ENCODE results near the gene SPAG16.

The SPAG16 gene

DNA sequence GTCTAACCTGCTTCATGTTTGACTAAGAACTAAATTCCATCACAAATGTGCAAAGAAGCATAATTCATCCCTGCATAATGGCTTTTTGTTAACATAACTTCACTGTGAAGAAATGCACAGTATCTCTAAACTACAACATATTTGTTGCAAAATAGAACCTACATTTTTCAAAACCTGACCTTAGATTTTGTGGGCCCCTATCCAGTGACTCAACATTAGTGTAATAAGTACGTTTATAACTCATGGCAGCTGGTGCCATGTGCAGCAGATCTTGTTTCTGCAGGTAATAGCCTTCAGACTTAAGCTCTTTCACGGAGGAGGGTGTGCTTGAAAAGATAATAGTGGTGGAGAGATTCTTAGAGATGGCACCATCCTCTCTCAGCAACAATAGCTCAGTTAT is 1098.0 kb downstream of the SPAG16 start:
- H3K9me2 ChIP-seq (replicated peaks; ENCODE audit: insufficient read depth, low read length), result no peaks in the 10 kb centered on the region
- no peak for TF ChIP-seq EZH2phosphoT487 (conservative IDR thresholded peaks at IDR 0.05; ENCODE audit: low read length)
- TF ChIP-seq, protein P1, sequence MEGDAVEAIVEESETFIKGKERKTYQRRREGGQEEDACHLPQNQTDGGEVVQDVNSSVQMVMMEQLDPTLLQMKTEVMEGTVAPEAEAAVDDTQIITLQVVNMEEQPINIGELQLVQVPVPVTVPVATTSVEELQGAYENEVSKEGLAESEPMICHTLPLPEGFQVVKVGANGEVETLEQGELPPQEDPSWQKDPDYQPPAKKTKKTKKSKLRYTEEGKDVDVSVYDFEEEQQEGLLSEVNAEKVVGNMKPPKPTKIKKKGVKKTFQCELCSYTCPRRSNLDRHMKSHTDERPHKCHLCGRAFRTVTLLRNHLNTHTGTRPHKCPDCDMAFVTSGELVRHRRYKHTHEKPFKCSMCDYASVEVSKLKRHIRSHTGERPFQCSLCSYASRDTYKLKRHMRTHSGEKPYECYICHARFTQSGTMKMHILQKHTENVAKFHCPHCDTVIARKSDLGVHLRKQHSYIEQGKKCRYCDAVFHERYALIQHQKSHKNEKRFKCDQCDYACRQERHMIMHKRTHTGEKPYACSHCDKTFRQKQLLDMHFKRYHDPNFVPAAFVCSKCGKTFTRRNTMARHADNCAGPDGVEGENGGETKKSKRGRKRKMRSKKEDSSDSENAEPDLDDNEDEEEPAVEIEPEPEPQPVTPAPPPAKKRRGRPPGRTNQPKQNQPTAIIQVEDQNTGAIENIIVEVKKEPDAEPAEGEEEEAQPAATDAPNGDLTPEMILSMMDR (IDR thresholded peaks at IDR 0.05; ENCODE audit: insufficient read depth, low read length, poor library complexity, severe bottlenecking), result no peak
- no peaks in the 10 kb centered on the region for H4K20me1 ChIP-seq (ENCODE audit: low read depth, low read length)
- no peak overlapping the region for H3K4me2 ChIP-seq (ENCODE audit: low read depth, low read length, poor library complexity, severe bottlenecking)
- no peaks in the 10 kb centered on the region for H3K36me3 ChIP-seq (ENCODE audit: low read length)
- H3K27me3 ChIP-seq (ENCODE audit: low read length), result no peaks in the 10 kb centered on the region
- H3F3A ChIP-seq (ENCODE audit: insufficient read depth), result no peaks in the 10 kb centered on the region
- H2AFZ ChIP-seq (ENCODE audit: low read depth, low read length, severe bottlenecking), result no peak overlapping the region
- no peak overlapping the region for H3K9ac ChIP-seq (ENCODE audit: low read length)
- H3K79me2 ChIP-seq (ENCODE audit: insufficient read depth, low read length), result no peaks in the 10 kb centered on the region
- no peaks in the 10 kb centered on the region for H3K9me3 ChIP-seq (ENCODE audit: insufficient read depth, low read length)
- H3K4me3 ChIP-seq (ENCODE audit: insufficient read depth, low read length, poor library complexity, severe bottlenecking), result no peak overlapping the region
- no peak overlapping the region for H3K27ac ChIP-seq (ENCODE audit: low read depth, low read length)

DNA sequence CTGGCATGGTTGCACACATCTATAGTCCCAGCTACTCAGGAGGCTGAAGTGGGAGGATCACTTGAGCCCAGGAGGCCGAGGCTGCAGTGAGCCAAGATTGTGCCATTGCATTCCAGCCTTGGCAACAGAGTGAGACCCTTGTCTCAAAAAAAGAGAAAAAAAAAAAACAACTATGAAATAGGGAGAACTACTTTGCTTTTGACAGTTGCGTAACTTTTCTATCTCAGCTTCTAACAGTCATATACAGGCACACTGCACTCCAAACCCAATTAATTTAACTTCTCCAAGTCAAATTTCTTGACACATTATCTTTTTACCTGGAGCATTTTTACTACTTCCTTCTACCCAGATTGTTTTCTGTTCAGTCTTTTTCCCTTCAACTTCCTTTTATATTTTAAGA is 1102.5 kb downstream of the SPAG16 start:
- no peaks in the 10 kb centered on the region for H4K20me1 ChIP-seq (ENCODE audit: low read depth, low read length)
- no peak for TF ChIP-seq EZH2phosphoT487 (conservative IDR thresholded peaks at IDR 0.05; ENCODE audit: low read length)
- TF ChIP-seq, protein P1 (IDR thresholded peaks at IDR 0.05; ENCODE audit: insufficient read depth, low read length, poor library complexity, severe bottlenecking), result no peak
- H2AFZ ChIP-seq (ENCODE audit: low read depth, low read length, severe bottlenecking), result no peak overlapping the region
- H3K9ac ChIP-seq (ENCODE audit: low read length), result no peak overlapping the region
- no peaks in the 10 kb centered on the region for H3K9me3 ChIP-seq (ENCODE audit: insufficient read depth, low read length)
- H3K27ac ChIP-seq (ENCODE audit: low read depth, low read length), result no peak overlapping the region
- H3K9me2 ChIP-seq (replicated peaks; ENCODE audit: insufficient read depth, low read length), result no peaks in the 10 kb centered on the region
- H3K4me2 ChIP-seq (ENCODE audit: low read depth, low read length, poor library complexity, severe bottlenecking), result no peak overlapping the region
- H3K79me2 ChIP-seq (ENCODE audit: insufficient read depth, low read length), result no peaks in the 10 kb centered on the region
- H3K27me3 ChIP-seq (ENCODE audit: low read length), result no peaks in the 10 kb centered on the region
- no peak overlapping the region for H3K4me3 ChIP-seq (ENCODE audit: insufficient read depth, low read length, poor library complexity, severe bottlenecking)
- no peaks in the 10 kb centered on the region for H3F3A ChIP-seq (ENCODE audit: insufficient read depth)
- no peaks in the 10 kb centered on the region for H3K36me3 ChIP-seq (ENCODE audit: low read length)

DNA sequence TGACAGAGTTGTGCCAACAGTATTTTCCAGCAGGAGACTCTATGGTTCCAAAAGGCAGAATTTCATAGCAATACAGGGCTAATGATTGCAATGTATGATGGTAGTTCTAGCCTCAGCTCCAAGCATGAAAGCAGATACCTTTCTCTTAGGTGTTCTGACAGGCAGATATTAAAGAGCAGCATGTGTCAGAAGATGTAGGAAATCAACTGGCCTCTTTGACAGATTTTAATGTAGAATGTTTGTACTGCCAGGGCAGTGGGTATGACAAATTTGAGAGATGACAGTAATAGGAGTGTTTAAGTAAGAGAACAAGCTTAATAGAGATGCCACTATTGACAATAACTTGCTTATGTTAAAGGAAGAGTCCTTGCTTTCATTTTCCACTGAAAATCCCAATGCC is 1105.1 kb downstream of the SPAG16 start:
- H3K9ac ChIP-seq (ENCODE audit: low read length), result no peak overlapping the region
- no peaks in the 10 kb centered on the region for H3F3A ChIP-seq (ENCODE audit: insufficient read depth)
- no peaks in the 10 kb centered on the region for H3K36me3 ChIP-seq (ENCODE audit: low read length)
- no peaks in the 10 kb centered on the region for H3K79me2 ChIP-seq (ENCODE audit: insufficient read depth, low read length)
- no peak overlapping the region for H3K4me3 ChIP-seq (ENCODE audit: insufficient read depth, low read length, poor library complexity, severe bottlenecking)
- no peak overlapping the region for H3K4me2 ChIP-seq (ENCODE audit: low read depth, low read length, poor library complexity, severe bottlenecking)
- no peaks in the 10 kb centered on the region for H4K20me1 ChIP-seq (ENCODE audit: low read depth, low read length)
- H3K9me3 ChIP-seq (ENCODE audit: insufficient read depth, low read length), result no peaks in the 10 kb centered on the region
- H3K27ac ChIP-seq (ENCODE audit: low read depth, low read length), result no peak overlapping the region
- no peak overlapping the region for H2AFZ ChIP-seq (ENCODE audit: low read depth, low read length, severe bottlenecking)
- H3K27me3 ChIP-seq (ENCODE audit: low read length), result no peaks in the 10 kb centered on the region
- no peaks in the 10 kb centered on the region for H3K9me2 ChIP-seq (replicated peaks; ENCODE audit: insufficient read depth, low read length)
- no peak for TF ChIP-seq EZH2phosphoT487 (conservative IDR thresholded peaks at IDR 0.05; ENCODE audit: low read length)
- TF ChIP-seq, protein P1 (IDR thresholded peaks at IDR 0.05; ENCODE audit: insufficient read depth, low read length, poor library complexity, severe bottlenecking), result no peak
